GM19324 (cell line): Measurements from ENCODE around the gene BPTF.
"Not testable (repeated sequence)": the region's sequence is repeated elsewhere in the genome, so short reads cannot be mapped to it uniquely, and the experiment has no call there.

Experiments used
- ATAC-seq: cut with Tn5 transposase; IDR thresholded peaks from one replicate; pipeline ENCODE4 v1.9.1; 2021; ENCODE audit warnings: mild to moderate bottlenecking, moderate library complexity; ENCODE audit not compliant: unreplicated experiment, low FRiP score

The BPTF gene

DNA sequence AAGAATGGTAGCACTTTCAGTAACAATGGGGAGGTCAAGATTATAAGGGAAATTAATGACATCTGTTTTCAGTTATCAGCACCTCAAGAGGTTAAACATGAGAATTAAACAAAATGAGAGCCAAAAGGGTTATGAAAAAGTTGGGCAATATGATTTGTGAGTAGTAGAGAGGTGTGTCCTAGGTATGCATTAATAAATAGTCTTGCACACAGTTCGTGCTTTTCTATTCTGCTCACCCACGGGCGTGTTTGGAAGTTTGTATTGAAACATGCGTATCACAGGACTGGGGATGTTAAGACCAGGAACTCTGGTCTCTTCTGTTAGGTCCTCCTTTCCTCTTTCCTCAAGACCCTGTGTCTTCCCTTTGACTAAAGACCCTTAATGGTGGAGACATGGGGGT, 6.0 kb downstream of the BPTF start:
- ATAC-seq = no peak

DNA sequence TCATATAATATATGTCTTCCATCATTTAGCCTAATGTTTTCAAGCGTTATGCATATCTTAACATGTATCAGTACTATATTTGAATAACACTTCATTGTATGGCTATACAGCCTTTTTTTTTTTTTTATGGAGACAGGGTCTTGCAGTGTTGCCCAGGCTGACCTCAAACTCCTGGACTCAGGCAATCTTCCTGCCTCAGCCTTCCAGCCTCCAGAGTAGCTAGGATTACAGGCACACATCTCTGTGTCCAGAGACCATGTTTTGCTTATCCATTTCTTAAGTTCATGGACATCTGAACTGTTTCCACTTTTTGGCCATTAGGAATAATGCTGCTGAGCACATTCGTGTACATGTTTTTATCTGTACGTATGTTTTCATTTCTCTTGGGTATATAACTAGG, 7.8 kb downstream of the BPTF start:
- ATAC-seq = no peak

- no peak for ATAC-seq
These were observed 8.8 kb downstream of the BPTF start for GRCh38 chr17:67833946-67834631.

DNA sequence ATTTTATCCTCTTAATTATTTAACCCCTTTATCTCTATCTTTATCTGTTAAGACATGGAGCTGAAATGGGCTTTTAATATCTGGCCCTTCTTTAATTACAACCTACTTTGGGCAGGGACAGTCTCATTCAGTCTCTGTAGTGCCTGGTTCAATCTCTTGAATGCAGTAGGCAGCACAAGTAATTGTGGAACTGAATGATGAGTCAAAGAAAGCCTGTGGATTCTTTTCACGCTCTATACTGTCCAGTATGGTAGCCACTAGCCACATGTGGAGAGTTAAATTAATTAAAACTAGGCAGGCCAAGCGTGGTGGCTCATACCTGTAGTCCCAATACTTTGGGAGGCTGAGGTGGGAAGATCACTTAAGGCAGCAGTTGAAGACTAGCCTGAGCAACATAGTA, 9.3 kb downstream of the BPTF start:
- ATAC-seq = no peak

- no peak for ATAC-seq
These were observed 11.1 kb downstream of the BPTF start for GRCh38 chr17:67836205-67836987.

DNA sequence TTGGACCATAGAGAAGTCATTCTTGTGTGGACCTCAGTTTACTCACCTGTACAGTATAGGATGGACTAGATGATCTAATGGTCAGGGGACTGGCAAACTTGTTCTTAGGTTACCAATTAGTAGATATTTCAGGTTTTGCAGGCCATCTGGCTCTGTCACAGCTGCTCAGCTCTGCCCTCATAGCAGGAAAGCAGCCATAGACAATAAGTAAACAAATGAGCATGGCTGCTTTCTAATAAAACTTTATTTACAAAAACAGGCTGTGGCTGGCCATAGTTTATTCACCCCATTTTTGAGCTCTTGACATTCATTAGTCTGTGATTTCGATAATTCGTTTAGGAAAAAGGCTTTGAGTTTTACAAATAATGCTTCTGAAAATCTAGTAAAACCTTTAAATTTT, 12.7 kb downstream of the BPTF start:
- no peak for ATAC-seq

DNA sequence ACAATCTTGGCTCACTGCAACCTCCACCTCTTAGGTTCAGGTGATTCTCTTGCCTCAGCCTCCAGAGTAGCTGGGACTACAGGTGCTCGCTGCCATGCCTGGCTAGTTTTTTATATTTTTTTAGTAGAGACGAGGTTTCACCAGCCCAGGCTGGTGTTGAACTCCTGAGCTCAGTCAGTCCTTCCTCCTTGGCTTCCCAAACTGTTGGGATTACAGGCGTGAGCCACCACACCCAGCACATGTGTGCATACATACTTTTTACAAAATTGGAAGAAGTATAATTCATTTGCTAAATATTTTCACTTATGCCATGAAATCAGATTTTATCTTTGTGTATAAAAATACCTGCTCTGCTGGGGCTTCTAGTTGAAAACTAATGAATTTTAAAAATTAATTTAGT, 13.2 kb downstream of the BPTF start:
- ATAC-seq = no peak

DNA sequence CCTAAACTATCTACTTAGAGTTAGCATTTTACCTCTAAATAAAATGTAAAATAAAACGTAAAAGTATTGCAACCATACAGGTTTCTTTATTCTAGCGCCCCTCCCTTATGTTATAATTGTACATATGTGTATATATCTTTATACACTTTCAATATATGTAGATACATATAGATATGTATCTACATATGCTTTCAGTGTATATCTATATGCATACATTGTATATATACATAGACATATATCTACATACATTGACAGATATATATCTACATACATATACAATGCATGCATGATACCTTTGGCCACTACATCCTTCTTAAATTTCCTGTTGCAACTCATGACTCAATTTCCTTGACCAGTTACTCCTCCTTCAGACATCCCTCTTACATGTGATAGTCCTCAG, 16.7 kb downstream of the BPTF start:
- no peak for ATAC-seq

GRCh38 chr17:67842648-67843047, 17.3 kb downstream of the BPTF start:
- no peak for ATAC-seq

DNA sequence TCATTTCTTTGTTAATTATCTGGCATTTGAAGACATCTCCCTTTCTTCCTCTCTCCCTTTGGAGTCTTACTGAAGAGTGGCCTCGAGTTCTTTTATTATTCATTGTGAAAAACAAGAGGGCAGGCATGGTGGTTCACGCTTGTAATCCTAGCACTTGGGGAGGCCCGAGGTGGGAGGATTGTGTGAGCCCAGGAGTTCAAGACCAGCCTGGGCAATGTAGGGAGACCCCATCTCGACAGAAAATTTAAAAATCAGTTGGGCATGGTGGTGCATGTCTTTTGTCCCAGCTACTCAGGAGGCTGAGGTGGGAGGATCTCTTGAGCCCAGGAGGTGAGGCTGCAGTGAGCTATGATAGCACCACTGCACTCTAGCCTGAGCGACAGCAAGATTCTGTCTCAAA, 20.1 kb downstream of the BPTF start:
- ATAC-seq = no peak

DNA sequence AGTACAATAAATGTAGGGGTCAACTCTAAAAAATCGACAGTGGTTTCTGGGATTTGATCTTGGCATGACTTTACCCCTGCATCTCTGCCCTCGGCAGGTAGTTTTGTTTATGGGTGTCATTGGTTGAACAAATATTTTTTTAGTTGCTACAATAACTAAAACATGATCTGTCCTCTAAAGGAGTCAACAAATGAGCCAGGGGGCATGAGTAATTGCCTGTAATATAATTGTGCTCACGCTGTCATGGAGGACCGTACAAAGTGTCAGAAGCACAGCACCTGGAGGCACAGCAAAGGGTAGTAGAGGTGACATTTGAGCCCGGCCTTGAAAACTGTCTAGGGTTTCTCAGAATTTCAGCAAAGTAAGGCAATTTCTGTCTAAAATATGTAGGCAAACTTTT, 22.9 kb downstream of the BPTF start:
- ATAC-seq = not testable (repeated sequence)

DNA sequence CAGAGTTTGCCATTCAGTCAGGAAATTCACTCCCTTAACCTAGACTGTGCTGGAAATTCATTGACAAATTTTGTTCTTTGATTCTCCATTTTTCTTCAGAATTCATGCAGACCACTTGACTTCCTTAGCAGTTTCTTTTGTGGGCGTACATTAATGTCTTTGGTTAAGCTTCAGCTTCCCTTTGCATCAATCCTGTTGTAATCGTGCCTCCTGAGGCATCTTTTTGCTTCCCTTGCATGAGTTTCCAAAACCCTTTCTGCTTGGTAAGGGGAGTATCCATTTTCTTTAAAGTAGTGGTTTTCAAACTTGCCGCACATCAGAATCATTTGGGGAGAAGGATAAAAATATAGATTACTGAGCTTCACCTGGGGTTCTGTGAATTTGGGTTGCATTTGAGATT, 23.5 kb downstream of the BPTF start:
- not testable (repeated sequence) for ATAC-seq

- no peak for ATAC-seq
These were observed 25.8 kb downstream of the BPTF start for GRCh38 chr17:67850991-67851631.

DNA sequence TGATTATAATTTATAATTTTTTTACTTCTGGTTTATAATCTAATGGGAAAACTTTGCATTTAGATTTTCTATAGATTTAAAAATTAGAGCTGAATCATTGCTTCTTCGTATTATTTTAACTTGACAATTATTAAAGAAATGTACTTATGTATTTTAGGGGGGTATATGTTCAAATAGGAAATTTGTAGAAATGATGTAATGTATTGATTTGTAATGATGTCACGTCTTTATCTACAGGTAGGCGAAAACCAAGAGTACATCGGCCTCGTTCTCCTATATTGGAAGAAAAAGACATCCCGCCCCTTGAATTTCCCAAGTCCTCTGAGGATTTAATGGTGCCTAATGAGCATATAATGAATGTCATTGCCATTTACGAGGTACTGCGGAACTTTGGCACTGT, 28.4 kb downstream of the BPTF start:
- ATAC-seq = no peak

GRCh38 chr17:67854378-67854777, 29.1 kb downstream of the BPTF start:
- ATAC-seq = no peak

DNA sequence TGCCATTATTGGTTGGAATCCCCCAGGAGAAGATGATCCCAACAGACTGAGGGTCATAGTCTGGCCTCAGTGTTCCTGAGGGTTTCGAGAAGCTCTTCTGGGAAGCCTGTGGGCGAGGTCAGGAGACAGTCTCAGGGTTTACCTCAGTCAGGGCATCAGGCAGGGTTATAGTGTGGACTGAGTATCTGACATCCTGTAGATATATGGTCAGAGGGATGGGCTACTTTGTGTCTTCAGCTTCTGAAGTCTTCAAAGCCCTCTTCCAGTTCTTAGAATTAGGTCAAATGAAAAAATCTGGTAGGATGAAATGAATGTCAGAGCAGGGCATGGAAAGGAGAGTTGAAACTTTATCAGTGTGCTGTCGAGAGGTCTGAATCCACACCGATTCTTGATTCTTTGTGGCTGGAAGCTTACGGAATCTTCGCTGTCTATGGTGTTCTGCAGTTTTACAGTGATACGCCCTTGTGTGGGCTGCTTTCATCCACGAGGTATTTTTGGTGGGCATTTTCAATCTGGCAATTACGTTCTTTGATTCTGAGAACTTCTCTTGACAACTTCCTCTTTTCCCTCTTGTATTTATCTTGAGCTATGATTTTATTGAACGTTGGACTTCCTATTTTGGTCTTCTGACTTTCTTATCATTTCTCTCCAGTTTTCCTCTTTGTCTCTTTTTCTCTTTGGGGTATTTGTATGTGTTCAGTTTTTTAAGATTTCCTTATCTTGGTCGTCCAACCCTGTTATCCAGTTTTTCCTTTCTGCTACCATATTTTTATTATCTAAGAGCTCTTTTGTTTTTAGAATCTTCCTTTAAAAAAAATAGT, 30.4 kb downstream of the BPTF start:
- no peak for ATAC-seq

- ATAC-seq = not testable (repeated sequence)
These were observed 31.1 kb downstream of the BPTF start for GRCh38 chr17:67856402-67856801.

- ATAC-seq = no peak
These were observed 37.4 kb downstream of the BPTF start for GRCh38 chr17:67862614-67863217.

DNA sequence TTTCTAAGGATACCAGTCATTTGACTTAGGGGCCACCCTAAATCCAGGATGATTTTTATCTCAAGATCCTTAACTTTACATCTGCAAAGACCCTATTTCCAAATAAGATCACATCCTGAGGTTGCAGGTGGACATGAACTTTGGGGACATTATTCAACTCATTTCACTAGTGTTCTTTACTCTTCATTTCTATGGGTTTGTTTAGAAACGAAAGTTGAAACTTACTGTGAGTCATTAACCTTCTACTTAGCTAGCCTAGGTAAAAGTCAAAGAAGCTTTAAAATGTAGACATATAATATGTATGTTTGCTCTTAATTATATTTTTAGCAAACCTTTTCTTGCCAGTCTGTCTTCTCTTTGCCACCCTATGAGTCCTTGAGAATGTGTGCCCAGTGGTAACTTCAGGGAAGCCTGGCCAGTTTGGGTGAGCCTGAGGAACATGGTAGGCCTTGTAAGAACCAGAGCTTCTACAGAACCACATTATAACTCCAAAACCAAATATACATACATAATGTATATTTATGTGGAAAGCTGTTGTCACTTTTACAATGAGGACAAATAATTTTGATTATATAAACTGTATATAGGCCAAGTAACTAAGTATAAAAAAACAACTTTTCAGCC, 38.4 kb downstream of the BPTF start:
- ATAC-seq = no peak

- no peak for ATAC-seq
These were observed 40.1 kb downstream of the BPTF start for GRCh38 chr17:67865438-67865837.
